ENCODE measurements around the gene STK10. TPM values are rescaled to one million over a fixed set of nuclear protein-coding genes. Genes with fewer than 3 reads are reported as not detected.

STK10 gene
- total RNA-seq, 1 donor from 2014 or later: 29.1 TPM

GRCh38 chr5:172015346-172015745 is 172.7 kb downstream of the STK10 start:
- no peak for DNase-seq (ENCODE audit: low read depth in 2 of 2)

GRCh38 chr5:172010278-172010677 is 177.7 kb downstream of the STK10 start:
- peak in 1 of 2 donors; percentile 13 for DNase-seq (ENCODE audit: low read depth in 2 of 2)

GRCh38 chr5:172009536-172010270 is 178.3 kb downstream of the STK10 start:
- DNase-seq (ENCODE audit: low read depth in 2 of 2): no peak

DNA sequence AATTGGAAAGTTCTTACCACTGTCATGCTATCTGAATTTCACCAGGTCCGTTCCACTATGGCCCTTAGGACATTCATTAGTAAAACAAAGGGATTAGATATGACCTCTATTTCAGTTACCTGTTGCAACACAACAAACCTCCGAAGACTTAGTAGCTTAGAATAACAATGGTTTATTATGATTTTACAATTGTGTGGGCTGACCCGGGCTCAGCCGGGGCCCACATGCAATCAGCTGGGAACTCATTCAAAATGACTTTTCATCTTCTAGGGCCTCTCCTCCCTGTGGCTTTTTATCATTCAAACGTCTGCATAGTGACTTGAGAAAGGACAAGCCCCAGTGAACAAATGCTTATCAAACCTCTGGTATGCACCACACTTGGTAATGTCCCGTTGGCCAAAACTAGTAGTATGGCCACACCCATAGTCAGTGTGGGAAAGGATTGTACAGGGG is 179.3 kb downstream of the STK10 start:
- DNase-seq (ENCODE audit: low read depth in 2 of 2): no peak

- no peak for DNase-seq (ENCODE audit: low read depth in 2 of 2)
Measured at GRCh38 chr5:172008111-172008455, 179.9 kb downstream of the STK10 start.

GRCh38 chr5:172007175-172008110 is 180.6 kb downstream of the STK10 start:
- peak in 1 of 2 donors; percentile 19 for DNase-seq (ENCODE audit: low read depth in 2 of 2)

DNA sequence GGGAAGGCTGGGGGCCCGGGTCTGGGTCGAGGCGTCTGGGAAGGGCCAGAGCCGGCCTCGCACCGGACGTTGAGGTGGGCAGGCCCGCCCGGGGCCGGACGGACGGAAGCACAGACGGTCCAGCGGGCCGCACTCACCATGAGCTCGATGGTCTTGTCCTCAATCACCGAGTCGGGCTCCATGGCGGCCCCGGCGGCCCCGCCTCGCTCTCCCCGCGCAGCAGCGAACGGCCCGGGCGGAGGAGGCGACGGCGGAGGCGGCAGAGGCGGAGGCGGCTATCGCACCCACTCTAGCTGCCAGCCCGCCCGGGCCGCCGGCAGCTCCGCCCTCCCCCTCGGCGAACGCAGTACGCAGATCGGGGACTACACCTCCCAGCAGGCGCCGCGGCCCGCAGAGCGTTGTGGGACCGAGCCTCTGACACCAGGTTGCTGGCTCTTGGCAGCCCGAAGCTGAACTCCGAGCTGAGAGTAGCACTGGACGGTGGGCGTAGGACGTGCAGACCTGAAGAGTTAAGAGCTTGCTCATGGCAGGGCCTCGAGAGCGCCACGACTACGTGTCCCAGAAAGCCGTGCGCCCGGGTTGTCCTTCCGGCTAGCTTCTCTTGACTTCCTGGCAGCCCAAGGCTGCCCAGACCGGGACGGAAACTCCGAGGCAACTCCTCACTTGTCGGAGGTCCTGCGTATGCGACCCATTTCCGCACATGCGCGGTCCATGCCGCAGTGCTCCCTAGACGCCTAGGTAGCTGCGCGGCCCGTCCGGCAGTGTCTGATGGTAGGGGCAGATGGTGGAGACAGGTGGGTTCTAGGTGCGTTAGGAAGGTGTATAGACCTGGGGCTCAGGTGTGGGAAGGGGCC is 181.5 kb downstream of the STK10 start, which contains the start of gene FBXW11:
FBXW11 (minus strand) TSS at position 318 of the 854 bp plus-strand sequence; CDS start at position 182, 136 bp downstream.
- peak; percentile 94 to 97 for DNase-seq (ENCODE audit: low read depth in 2 of 2)

DNA sequence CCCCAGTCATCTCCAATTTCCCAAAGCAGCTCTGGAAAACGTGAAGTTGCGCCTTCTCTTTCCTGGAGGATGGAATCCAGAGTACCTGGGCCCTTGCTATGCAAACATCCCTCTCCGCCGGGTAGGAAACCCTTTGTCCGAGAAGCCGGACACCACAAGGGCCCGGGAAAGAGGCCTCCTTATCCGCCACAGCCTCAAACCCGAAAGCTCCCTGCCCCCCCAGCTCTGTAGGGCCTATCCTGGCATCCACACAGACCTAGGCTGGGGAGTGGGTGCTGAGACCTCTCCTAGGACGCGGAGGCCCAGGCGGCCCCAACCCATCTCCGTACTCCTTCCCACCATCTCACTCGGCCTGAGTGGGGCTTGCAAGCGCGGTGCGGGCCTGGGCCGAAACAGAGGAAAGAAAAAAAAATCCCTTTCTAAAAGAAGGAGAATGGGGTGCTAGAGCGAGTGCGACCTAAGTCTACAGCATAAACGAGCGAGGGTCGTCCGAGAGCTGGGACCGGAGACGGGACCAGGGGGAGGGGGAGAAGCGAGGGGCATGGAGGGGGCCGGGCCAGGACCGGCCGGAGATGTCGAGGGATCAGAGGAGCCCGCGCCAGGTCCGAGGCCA is 182.2 kb downstream of the STK10 start:
- DNase-seq (ENCODE audit: low read depth in 2 of 2): peak in 1 of 2 donors; percentile 35

DNA sequence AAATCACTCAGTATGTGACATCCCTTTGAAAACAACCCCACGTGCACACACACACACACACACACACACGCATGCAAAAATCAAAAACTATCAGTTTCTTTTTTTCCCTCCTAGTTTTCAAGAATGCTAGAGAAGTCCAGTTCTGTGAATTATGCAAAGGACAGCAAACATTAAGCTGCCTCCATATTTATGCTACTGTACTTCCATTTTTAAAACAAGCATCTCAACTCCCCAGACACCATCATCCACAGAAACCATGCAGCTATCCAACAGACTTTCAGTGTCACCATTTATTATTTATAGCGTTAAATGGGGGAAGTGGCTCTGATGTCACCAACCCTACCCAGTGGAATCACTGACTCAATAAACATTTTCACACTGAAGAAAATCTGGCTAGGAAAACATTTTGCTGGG is 183.2 kb downstream of the STK10 start:
- DNase-seq (ENCODE audit: low read depth in 2 of 2): peak; percentile 50 to 51

DNA sequence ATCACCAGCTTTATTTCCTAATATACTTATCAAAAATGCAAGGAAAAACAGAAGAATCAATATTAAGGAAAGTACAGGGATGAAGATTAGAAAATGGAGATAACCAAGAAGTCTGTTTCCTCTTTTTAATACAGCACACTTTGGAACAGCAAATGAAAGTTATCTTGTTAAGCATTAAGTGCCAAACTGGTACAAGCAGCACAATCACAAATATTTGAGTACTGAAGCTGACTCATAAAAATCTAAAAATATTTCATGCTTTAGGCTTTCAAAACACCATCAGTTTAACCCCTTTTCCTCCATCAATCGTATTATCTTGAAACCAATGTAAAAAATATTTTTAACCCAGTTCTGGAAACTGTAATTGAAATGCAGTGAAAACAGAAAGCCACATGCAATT is 184.3 kb downstream of the STK10 start:
- DNase-seq (ENCODE audit: low read depth in 2 of 2): no peak

DNA sequence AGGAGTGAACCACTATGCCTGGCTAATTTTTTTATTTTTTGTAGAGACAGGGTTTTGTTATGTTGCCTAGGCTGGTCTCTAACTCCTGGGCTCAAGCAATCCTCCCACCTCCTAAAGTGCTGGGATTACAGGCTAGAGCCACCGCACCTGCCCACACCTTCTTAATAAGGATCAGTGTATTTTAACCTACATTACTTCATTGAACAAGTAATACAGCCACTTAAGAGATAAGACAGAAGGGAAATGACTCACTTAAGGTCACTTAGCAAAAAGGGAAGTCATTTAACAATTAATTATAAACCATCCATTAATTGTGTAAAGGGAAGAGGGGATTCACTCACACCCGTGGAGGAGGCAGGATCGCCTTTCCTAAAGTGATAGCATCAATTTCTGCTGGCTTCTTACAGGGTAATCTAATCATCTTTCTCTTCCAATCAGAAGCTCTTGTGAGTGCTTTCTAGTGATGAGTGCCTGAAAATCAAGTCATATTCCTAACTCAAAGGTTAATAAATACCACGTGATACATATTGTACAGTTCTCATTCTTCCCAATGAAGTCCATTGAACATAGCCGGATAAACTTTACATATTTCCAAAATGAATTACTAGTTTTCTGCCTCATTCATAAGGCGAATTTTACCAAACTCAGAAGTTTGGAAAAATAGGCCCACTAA is 185.0 kb downstream of the STK10 start:
- DNase-seq (ENCODE audit: low read depth in 2 of 2): no peak

- peak in 1 of 2 donors; percentile 36 for DNase-seq (ENCODE audit: low read depth in 2 of 2)
Measured at GRCh38 chr5:172002310-172002709, 185.7 kb downstream of the STK10 start.

DNA sequence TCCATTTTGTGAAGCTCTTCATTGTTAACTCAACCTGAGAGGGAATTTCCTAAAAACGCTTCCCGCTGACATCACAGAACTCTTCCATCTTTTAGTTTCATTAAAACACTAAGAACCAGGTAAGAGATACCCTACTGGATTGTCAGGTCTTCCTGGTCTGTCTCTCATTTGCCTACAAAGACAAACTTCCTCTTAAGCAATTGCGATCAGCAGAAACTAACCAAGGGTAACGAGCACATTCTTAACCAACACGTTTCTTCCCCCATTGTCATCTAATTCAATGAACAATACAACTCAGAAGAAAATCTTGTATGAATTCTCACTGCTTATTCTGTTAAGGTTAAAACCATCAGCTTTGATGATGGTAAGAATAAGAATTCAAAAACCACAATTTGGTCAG is 188.1 kb downstream of the STK10 start:
- DNase-seq (ENCODE audit: low read depth in 2 of 2): no peak

DNA sequence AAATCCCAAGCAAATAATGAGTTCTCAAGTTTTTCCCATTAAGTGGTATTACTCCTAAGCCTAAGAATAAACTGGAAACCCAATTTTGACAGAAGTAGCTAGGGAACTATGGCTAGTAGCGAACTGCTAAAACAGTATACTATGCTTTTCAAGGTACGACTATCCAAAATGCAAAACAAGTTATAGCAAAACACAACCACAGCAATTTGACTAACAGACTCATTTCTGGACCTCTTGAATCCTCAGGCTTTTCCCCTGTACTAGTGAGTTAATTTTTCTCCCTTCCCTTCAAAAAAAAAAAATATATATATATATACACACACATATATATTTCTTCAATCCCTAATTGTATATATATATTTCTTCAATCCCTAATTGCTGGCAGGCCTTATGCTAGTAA is 188.9 kb downstream of the STK10 start:
- no peak for DNase-seq (ENCODE audit: low read depth in 2 of 2)

GRCh38 chr5:171997011-171997410 is 191.0 kb downstream of the STK10 start:
- no peak for DNase-seq (ENCODE audit: low read depth in 2 of 2)

DNA sequence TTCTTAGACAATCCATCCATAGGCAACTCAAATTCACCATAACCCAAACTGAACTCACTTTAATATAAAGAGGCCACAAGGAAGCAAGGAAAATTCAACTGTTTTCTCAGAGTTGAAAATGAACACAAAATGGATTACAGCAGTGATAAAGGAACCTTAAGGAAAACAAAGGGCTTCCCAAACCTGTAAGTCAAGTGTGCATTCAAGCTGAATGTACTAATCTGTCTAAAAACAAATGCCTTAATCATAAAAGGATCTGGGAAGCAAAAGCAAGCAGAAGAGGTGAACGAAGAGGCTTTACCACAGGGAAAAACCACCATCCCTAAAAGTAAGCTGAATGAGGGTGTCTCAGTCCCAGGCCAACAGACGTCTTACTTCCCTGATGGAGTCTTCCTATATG is 195.2 kb downstream of the STK10 start:
- no peak for DNase-seq (ENCODE audit: low read depth in 2 of 2)

DNA sequence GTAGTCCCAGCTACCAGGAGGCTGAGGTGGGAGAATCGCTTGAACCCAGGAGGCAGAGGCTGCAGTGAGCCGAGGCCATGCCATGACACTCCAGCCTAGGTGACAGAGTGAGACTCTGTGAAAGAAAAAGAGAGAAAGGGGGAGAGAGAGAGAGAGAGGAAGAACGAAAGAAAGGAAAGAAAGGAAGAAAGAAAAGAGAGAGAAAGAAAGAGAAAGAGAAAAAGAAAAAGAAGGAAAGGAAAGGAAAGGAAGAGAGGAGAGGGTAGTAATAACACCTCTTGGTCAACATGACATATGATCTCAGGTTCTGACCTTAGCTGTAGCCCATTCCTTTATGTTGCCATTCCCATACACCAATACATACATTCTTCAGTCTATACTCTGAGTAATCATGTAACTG is 195.7 kb downstream of the STK10 start:
- no peak for DNase-seq (ENCODE audit: low read depth in 2 of 2)
